Stimulated activated CD4-positive, alpha-beta T cell treated with anti-CD3 and anti-CD28 coated beads, Interleukin-12 subunit alpha, Interleukin-12 subunit beta, amount 100 ng/mL, for 4 hours (primary cell): ENCODE measurements around the gene SLC48A1.

Source experiments
- DNase-seq: peaks from one replicate; pipeline ENCODE4 v3.0.0-alpha.2; 2020

SLC48A1 gene

DNA sequence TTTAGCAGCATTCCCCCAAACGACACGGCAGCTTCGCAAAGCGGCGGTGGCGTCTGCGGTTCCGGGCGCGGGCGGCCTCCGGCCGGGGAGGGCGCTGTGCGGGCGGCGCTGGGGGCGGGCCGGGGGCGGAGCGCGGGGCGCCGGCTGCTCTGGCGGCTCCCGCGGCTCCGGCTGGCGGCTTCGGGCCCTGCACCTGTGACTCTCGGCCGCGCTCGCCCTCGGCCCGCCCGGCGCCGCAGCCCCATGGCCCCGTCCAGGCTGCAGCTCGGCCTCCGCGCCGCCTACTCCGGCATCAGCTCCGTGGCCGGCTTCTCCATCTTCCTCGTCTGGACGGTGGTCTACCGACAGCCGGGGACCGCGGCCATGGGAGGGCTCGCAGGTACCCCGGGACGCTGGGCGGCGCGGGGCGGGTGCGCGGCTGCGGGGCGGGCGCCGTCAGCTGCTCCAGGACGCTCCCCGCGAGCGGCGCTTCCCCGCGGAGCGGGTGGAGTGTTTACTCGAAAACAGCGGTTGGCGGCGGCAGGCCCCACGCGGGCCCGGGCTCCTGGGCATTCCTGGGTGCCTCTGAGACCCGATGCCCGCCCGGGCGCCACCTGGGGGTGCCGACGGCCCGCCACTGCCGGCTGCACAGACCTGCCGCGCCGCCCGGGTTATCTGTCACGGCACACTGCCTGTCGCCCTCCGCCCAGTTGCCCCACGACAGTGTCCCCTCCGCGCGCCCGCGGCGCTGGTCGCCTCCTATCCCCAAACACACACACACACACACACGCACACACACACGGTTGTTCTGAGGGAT, at the start of gene SLC48A1:
TSS of gene SLC48A1 (plus strand) at position 177 of the 796 bp plus-strand sequence. CDS start at position 244, 67 bp downstream.
- DNase-seq, result peak; percentile 72

DNA sequence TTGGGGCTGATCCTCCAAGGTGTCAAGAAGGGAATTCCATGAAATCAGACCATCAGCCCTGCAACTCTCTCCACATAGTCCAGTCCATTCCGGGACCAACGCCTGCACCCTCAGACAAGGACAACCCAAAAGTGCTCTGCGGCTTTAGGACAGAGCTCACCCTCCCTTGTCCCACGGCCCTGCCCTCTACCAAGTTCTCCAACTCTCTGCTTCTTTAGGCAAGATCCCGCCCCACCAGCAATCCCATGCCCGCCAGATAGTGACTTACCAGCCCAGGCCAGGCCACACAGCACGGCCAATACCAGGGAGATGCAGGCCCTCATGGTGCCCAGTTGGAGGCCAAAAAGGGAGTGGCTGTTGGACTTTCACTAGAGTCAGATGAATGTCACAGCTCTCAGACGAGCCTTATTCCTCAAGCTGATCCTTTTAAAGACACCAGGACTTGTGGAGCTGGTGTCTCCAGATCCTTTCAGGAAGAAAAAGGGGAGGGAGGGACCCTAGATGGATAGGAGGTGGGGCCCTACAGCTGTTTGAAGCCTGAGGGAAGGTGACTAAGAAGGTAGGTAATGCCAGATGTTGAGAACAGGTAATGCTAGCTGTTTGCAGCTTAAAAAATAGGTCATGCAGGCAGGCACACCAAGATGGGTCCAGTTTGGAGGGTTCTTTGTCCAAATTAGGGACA, 47.8 kb upstream of the SLC48A1 start, which contains the start of gene ENDOU:
TSS of gene ENDOU (minus strand) at position 400 of the 682 bp plus-strand sequence. CDS start at position 323, 77 bp downstream.
- no peak for DNase-seq

DNA sequence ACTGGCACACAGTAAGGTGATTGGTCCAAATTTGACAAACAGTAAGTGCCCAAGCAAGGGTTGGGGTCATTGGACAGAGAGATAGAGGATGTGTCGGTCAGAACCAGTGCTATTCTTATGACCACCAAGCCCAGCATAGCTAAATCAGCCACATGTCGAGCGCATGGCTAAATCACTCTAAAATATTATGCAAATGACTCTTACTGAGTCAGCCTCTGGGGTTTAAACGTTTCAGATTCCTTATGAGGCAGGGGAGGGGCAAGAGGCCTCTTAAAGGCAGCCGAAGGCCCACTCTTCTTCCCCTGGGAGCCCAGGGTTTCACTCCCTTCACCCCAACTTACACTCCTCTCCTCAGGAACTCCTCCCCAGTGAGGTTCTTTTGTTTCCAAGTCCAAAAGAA, 47.1 kb upstream of the SLC48A1 start:
- no peak for DNase-seq

DNA sequence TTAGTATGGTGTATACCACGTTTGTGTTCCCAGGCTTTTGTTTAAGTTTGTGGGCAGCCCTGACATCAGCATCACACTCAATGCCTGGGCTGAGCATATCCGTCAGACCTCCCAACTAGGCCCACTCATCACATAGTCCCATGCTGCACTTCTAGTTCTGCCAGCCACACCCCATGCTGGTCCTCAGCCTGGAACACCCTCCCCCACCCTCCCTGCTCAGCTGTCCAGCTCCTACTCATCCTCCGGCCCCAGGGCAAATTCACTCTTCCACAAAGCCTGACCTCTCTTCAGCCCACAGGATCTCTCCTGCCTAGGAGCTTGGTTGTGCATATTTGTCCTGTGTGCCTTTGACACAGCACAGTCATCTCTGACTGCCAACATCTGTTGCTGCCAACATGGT, 43.8 kb upstream of the SLC48A1 start:
- DNase-seq, result no peak

DNA sequence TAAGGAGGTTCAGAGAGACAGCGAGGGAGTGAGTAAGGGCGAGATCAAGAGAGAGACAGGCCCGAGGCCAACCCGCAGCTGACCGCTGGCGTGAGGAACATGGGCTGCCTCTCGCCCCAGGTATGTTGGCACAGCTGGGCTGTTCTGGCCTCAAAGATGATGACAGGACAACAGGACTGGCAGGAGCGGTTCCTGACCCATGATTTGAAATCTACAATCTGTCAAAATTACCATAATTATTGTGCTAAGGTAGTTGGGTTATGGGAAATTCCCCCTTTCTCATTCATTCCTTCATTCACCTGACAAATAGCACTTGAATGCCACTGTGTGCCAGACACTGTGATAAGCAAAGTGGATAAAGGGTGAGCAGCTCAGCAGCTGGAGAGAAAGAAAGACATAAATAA, 42.7 kb upstream of the SLC48A1 start:
- DNase-seq, result no peak

GRCh38 chr12:47731723-47732122, 41.3 kb upstream of the SLC48A1 start:
- no peak for DNase-seq

GRCh38 chr12:47732504-47732903, 40.5 kb upstream of the SLC48A1 start:
- no peak for DNase-seq

DNA sequence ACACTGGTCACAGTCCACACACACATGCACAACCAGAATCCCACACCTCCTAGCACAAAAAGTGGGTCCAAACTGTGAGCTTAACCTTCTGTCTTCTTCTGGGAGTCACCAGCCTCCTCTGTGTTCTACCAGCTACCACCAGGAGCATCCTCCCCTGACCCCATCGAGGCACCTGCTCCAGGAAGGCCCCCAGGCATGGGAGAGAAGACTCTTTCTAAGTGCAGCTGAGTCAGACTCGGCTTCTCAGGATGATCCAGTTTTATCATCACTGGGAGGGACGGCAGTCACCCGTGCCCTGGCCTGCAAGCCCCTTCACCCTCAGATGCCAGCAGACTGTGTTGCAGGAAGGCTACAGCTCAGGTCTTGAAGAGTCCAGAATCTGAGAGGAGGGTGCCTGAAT, 39.9 kb upstream of the SLC48A1 start:
- DNase-seq, result no peak

- DNase-seq, result no peak
Observed at GRCh38 chr12:47734725-47735480, 38.1 kb upstream of the SLC48A1 start.

- DNase-seq, result no peak
Observed at GRCh38 chr12:47735649-47736048, 37.4 kb upstream of the SLC48A1 start.

DNA sequence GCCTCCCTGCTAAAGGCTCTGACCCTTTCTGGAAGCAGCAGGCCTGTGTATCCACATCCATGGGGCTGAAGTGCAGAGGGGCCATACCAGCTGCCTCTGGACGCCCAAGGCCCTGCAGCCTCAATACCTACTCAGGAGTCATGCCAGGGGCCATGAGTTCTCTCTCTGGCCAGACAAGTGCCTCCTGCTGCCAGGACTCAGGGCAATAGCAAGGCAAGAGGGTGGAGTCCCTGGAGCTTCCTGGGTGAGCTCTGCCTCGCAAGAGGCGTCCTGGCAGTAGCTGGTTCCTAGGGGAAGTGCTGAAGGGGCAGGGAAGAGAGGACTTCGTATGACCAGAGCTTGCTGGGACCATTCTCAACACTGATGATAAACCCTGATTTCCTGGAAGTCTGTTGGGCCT, 36.8 kb upstream of the SLC48A1 start:
- DNase-seq, result no peak

- DNase-seq, result no peak
Observed at GRCh38 chr12:47736877-47737676, 36.0 kb upstream of the SLC48A1 start.

- no peak for DNase-seq
Observed at GRCh38 chr12:47737936-47738594, 35.0 kb upstream of the SLC48A1 start.

- DNase-seq, result no peak
Observed at GRCh38 chr12:47739297-47739696, 33.7 kb upstream of the SLC48A1 start.

DNA sequence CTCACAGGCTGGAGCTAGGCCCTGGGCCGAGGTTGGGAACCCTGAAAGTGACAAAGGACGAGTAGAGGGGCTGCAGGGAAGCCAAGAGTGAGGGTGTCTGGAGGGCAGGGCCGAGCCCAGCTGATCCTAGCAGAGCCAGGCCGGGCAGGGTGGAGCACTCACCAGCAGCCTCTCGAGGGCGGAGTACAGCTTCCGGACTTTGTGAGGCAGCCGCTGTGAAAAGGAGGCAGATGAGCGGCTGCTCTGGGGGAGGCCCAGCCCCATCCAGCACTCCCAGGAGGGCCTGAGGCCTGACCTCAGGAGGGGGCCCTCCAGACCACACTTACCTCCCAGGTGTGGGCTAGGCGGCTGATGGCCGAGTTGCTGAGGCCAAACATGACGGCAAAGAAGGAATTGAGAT, 33.1 kb upstream of the SLC48A1 start:
- DNase-seq, result no peak

DNA sequence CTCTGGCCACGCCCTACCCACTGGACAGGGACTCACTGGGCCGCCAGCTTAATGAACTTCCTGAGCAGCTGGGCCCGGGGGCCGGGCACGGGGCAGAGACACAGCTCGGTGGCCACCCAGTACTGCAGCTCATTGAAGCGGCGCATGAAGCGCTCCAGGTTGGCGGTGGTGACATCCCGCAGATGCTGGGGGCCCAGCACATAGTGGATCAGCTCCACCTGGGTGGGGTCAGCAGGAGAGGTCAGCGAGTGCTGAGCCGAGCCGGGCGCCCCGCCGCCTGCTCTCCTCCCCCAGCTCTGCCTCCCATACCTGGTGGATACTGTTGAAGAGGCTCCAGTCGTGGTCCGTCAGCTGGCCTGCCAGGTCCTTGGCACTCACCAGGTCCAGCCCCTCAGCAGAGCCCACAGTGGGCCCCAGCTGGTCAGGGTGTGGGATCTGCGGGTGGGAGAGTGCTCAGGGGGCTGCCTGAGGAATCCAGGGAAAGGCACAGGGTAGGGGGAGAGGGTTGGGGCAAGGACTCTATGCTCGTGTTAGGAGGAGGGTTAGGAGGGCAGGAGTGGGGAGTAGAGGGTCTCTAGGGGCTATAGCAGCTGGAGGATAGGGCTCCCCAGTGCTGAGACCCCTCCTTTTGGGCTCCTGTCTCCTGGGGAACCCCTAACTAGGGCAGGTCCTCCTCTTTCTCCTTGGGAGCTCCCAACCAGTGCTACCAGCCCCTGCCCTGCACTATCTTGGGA, 32.3 kb upstream of the SLC48A1 start:
- no peak for DNase-seq

- peak; percentile 26 for DNase-seq
Observed at GRCh38 chr12:47741340-47741703, 31.7 kb upstream of the SLC48A1 start.

- peak; percentile 75 for DNase-seq
Observed at GRCh38 chr12:47742253-47742825, 30.7 kb upstream of the SLC48A1 start.

GRCh38 chr12:47743311-47743860, 29.7 kb upstream of the SLC48A1 start:
- no peak for DNase-seq

GRCh38 chr12:47744005-47744651, 28.9 kb upstream of the SLC48A1 start:
- DNase-seq, result peak; percentile 58
